ENCODE measurements around the gene VTI1B. TPM values are rescaled to one million over a fixed set of nuclear protein-coding genes. Genes with fewer than 3 reads are reported as not detected.

The VTI1B gene
- total and polyA plus RNA-seq, 2 experiments from 2014 or later, result 44.7 to 96.1 TPM

GRCh38 chr14:67698179-67698578, 23.7 kb upstream of the VTI1B start (continued):
- TF ChIP-seq EZH2phosphoT487 (IDR thresholded peaks at IDR 0.05; ENCODE audit: unreplicated experiment) (no peak), NANOG (IDR thresholded peaks at IDR 0.05; ENCODE audit: borderline replicate concordance) (no peak), ZNF114 (CRISPR knock-in tag; IDR thresholded peaks at IDR 0.05) (no peak), STAT1 (IDR thresholded peaks at IDR 0.05; ENCODE audit: unreplicated experiment) (no peak), ETS1 (IDR thresholded peaks at IDR 0.05) (no peak), JUNB (IDR thresholded peaks at IDR 0.05; ENCODE audit: unreplicated experiment) (no peak), CTCF (conservative IDR thresholded peaks at IDR 0.05; ENCODE audit: low read depth in 2 of 2) (no peak)
- TF ChIP-seq, protein P1, sequence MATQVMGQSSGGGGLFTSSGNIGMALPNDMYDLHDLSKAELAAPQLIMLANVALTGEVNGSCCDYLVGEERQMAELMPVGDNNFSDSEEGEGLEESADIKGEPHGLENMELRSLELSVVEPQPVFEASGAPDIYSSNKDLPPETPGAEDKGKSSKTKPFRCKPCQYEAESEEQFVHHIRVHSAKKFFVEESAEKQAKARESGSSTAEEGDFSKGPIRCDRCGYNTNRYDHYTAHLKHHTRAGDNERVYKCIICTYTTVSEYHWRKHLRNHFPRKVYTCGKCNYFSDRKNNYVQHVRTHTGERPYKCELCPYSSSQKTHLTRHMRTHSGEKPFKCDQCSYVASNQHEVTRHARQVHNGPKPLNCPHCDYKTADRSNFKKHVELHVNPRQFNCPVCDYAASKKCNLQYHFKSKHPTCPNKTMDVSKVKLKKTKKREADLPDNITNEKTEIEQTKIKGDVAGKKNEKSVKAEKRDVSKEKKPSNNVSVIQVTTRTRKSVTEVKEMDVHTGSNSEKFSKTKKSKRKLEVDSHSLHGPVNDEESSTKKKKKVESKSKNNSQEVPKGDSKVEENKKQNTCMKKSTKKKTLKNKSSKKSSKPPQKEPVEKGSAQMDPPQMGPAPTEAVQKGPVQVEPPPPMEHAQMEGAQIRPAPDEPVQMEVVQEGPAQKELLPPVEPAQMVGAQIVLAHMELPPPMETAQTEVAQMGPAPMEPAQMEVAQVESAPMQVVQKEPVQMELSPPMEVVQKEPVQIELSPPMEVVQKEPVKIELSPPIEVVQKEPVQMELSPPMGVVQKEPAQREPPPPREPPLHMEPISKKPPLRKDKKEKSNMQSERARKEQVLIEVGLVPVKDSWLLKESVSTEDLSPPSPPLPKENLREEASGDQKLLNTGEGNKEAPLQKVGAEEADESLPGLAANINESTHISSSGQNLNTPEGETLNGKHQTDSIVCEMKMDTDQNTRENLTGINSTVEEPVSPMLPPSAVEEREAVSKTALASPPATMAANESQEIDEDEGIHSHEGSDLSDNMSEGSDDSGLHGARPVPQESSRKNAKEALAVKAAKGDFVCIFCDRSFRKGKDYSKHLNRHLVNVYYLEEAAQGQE (IDR thresholded peaks at IDR 0.05; ENCODE audit: unreplicated experiment), result no peak

GRCh38 chr14:67697006-67697405, 22.6 kb upstream of the VTI1B start:
- DNase-seq (ENCODE audit: low spot score) (no peak), ATAC-seq (no peak)
- Mint-ChIP-seq H3K36me3 (ENCODE audit: low read depth) (peaks cover 11% of the 10 kb centered on the region), H3K9me3 (no peaks in the 10 kb centered on the region), H3K4me1 (peaks cover 4% of the 10 kb centered on the region; the same call in 2 of the 3 replicates), H3K4me3 (no peak overlapping the region), H3K27me3 (ENCODE audit: insufficient read depth, low read depth, poor library complexity) (peaks cover 2% of the 10 kb centered on the region), H3K27ac (no peak overlapping the region)
- no peak overlapping the region for H2AFZ ChIP-seq
- H4K20me1 ChIP-seq (replicated peaks; ENCODE audit: insufficient read depth), result peaks cover 22% of the 10 kb centered on the region
- H3K27ac ChIP-seq (ENCODE audit: low read depth), result no peak overlapping the region
- H3K79me2 ChIP-seq (replicated peaks; ENCODE audit: insufficient read depth), result peaks cover 35% of the 10 kb centered on the region
- H3K4me3 ChIP-seq, result no peak overlapping the region
- H3K27me3 ChIP-seq (ENCODE audit: insufficient read depth), result peaks cover 8% of the 10 kb centered on the region; the same call in 1 of the 2 replicates
- no peak overlapping the region for H3K4me2 ChIP-seq
- H3K9me2 ChIP-seq (ENCODE audit: insufficient read depth), result no peaks in the 10 kb centered on the region
- H3K4me1 ChIP-seq (ENCODE audit: insufficient read depth), result peaks cover 12% of the 10 kb centered on the region
- H3F3A ChIP-seq (replicated peaks; ENCODE audit: low read depth), result no peaks in the 10 kb centered on the region
- H3K36me3 ChIP-seq (ENCODE audit: insufficient read depth), result peaks cover 13% of the 10 kb centered on the region
- TF ChIP-seq CTCF (conservative IDR thresholded peaks at IDR 0.05; ENCODE audit: low read depth in 2 of 2) (no peak), JUNB (IDR thresholded peaks at IDR 0.05; ENCODE audit: unreplicated experiment) (no peak), CREB1 (CRISPR knock-in tag; IDR thresholded peaks at IDR 0.05; ENCODE audit: low read depth) (no peak), STAT1 (IDR thresholded peaks at IDR 0.05; ENCODE audit: unreplicated experiment) (no peak), ZNF462 (CRISPR knock-in tag; IDR thresholded peaks at IDR 0.05) (no peak)
